OCI-LY3 (cell line): ENCODE results near the gene QRICH1.

ENCODE experiments used
- H2AFZ ChIP-seq: fragments of 200-600, 300-600 bp; shearing (Covaris generic); 2 replicates; pipeline ENCODE4 v1.6.0; 2014; ENCODE audit warnings: antibody characterized with exemption, low read depth, low read length
- H3K27ac ChIP-seq: fragments of 200-600, 300-600 bp; sonication (generic); 2 replicates; pipeline ENCODE4 v1.5.1; 2014; ENCODE audit warnings: mild to moderate bottlenecking, low read length, moderate library complexity, mixed read lengths
- H3K27me3 ChIP-seq: fragments of 200-600, 300-600 bp; sonication (generic); 2 replicates; pipeline ENCODE4 v1.6.1; 2014; ENCODE audit warnings: low read depth, low read length, mixed read lengths
- H3K36me3 ChIP-seq: fragments of 200-600, 300-600 bp; sonication (generic); replicated peaks from 2 replicates; pipeline ENCODE3; 2014; ENCODE audit warnings: low read depth, low read length, mixed read lengths
- H3K4me1 ChIP-seq: fragments of 300-600, 200-600 bp; sonication (generic); 2 replicates; pipeline ENCODE4 v1.6.1; 2014; ENCODE audit warnings: low read length, mixed read lengths
- H3K4me2 ChIP-seq: fragments of 200-600, 300-600 bp; sonication (generic); 2 replicates; pipeline ENCODE4 v1.6.1; 2014; ENCODE audit warnings: low read length, mixed read lengths
- H3K4me3 ChIP-seq: fragments of 300-600, 200-600 bp; sonication (generic); 2 replicates; pipeline ENCODE4 v1.5.1; 2014; ENCODE audit warnings: antibody characterized with exemption, mild to moderate bottlenecking, low read length, moderate library complexity
- H3K79me2 ChIP-seq: fragments of 300-600, 200-600 bp; shearing (Covaris generic); 2 replicates; pipeline ENCODE4 v1.6.1; 2014; ENCODE audit warnings: mild to moderate bottlenecking, low read length, mixed read lengths
- H3K9ac ChIP-seq: fragments of 300-600, 200-600 bp; shearing (Covaris generic); 2 replicates; pipeline ENCODE4 v1.6.0; 2014; ENCODE audit warnings: mild to moderate bottlenecking, low read length, moderate library complexity
- H3K9me3 ChIP-seq: fragments of 200-600, 300-600 bp; shearing (Covaris generic); 2 replicates; pipeline ENCODE4 v1.6.1; 2014; ENCODE audit warnings: low read length, mixed read lengths; ENCODE audit not compliant: insufficient read depth
- H4K20me1 ChIP-seq: fragments of 200-600, 300-600 bp; sonication (generic); 2 replicates; pipeline ENCODE4 v1.6.1; 2016; ENCODE audit warnings: low read length, mixed read lengths; ENCODE audit not compliant: insufficient read depth
- EZH2phosphoT487 ChIP-seq: fragments of 200-600 bp; shearing (Covaris generic); IDR thresholded peaks from 2 replicates; pipeline ENCODE4 v1.6.1; 2018; ENCODE audit warnings: antibody characterized with exemption, mixed run types, low read depth
- TF ChIP-seq, protein P1 (sequence below): fragments of 200-600, 300-600 bp; sonication (generic); IDR thresholded peaks from 2 replicates; pipeline ENCODE4 v1.5.1; 2014; ENCODE audit warnings: antibody characterized with exemption, low read length, low read depth

The QRICH1 gene

DNA sequence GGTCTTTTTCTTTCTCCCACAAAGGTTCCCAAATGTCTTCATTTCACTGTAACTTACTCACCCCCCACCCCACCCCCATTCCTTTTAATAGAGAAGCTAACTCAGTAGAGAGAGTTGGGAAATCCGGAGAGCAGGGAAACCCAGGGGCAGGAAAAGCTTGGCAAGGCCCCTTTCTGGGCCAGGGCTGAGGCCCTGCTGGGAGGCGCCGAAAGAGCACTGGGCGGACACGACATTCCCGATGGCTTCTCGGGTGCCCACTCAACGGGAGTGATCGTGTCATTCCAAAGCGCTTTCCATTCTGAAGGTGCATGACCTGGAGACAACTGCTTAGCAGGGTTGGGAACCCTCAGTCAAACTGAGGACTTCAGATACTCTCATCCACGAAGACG, 73.9 kb downstream of the QRICH1 start:
- peaks cover 39% of the 10 kb centered on the region for H3K36me3 ChIP-seq
- no peak for TF ChIP-seq EZH2phosphoT487
- no peaks in the 10 kb centered on the region for H3K9me3 ChIP-seq
- H3K9ac ChIP-seq, result peak overlapping the region; percentile 98
- H4K20me1 ChIP-seq, result peaks cover 4% of the 10 kb centered on the region; the same call in 1 of the 2 replicates
- peaks cover 23% of the 10 kb centered on the region for H3K4me1 ChIP-seq
- H3K4me2 ChIP-seq, result peak overlapping the region; percentile 79
- H3K79me2 ChIP-seq, result peaks cover 53% of the 10 kb centered on the region
- H2AFZ ChIP-seq, result no peak overlapping the region
- H3K27me3 ChIP-seq, result no peaks in the 10 kb centered on the region
- peak overlapping the region; percentile 88 for H3K27ac ChIP-seq
- H3K4me3 ChIP-seq, result peak overlapping the region; percentile 88

DNA sequence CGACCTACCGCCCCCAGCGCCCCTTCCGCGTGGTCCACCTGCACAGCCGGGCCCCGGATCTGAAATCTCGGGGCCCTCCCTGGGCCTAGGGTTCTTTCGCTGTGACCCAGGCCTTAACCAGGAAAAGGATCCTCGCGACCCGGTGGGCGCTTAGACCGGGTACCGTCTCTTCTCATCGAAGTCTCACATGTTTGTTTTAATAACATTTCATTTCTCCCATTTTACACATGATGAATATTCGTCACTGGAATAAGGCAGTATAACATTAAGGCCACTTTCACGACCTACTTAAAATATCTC, 75.2 kb downstream of the QRICH1 start:
- Histone ChIP-seq H3K9me3 (no peaks in the 10 kb centered on the region), H3K9ac (peak overlapping the region; percentile 62), H3K4me2 (peak overlapping the region; percentile 78), H3K27ac (peak overlapping the region; percentile 57), H3K79me2 (peaks cover 40% of the 10 kb centered on the region), H3K36me3 (peaks cover 39% of the 10 kb centered on the region), H3K4me3 (peak overlapping the region; percentile 81), H3K4me1 (peaks cover 23% of the 10 kb centered on the region), H2AFZ (no peak overlapping the region), H4K20me1 (peaks cover 13% of the 10 kb centered on the region), H3K27me3 (no peaks in the 10 kb centered on the region)
- TF ChIP-seq, protein P1, sequence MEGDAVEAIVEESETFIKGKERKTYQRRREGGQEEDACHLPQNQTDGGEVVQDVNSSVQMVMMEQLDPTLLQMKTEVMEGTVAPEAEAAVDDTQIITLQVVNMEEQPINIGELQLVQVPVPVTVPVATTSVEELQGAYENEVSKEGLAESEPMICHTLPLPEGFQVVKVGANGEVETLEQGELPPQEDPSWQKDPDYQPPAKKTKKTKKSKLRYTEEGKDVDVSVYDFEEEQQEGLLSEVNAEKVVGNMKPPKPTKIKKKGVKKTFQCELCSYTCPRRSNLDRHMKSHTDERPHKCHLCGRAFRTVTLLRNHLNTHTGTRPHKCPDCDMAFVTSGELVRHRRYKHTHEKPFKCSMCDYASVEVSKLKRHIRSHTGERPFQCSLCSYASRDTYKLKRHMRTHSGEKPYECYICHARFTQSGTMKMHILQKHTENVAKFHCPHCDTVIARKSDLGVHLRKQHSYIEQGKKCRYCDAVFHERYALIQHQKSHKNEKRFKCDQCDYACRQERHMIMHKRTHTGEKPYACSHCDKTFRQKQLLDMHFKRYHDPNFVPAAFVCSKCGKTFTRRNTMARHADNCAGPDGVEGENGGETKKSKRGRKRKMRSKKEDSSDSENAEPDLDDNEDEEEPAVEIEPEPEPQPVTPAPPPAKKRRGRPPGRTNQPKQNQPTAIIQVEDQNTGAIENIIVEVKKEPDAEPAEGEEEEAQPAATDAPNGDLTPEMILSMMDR, result no peak
- TF ChIP-seq EZH2phosphoT487, result no peak

DNA sequence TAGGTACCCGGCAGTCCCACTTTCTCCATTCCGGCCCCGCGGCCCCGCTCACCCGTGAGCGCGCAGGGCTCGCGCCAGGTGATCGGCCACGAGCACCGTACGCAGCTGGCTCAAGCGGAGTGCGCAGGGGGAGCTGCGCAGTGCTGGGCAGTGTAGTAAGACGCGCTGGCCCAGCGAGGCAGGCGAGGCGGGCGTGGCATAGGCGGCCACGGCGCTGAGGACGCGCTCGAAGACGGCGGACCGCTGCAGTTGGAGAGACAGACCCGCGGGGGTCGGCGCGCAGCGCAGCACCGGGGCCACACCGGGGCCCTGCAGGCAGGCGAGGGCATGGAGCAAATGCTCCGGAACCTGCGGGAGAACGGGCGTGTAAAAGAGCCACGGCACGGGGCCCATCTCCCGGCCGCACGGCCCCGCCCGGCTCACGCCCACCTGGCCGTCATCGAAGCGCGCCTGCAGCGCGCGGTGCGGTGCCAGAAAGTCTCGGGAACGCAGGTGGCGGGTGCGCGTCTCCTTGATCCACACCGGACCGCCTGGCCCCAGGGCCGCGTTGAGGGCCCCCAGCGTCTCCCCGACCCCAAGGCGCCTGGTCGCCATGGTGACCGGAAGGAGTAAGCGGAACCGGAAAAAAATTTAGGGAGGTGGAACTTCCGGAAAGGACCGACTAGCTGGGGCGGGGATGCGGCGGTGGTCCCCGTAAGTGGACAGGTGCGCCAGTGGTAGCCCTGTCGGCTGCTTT, 75.7 kb downstream of the QRICH1 start, which contains the start of gene DALRD3:
TSS of gene DALRD3 (minus strand) at position 610 of the 736 bp plus-strand sequence. CDS start at position 594, 16 bp downstream.
- H3K9ac ChIP-seq, result peak within 1 kb of the TSS; percentile 62
- H3K36me3 ChIP-seq, result peaks cover 40% of the 10 kb centered on the region
- peak within 1 kb of the TSS; percentile 78 for H3K4me2 ChIP-seq
- peaks cover 20% of the 10 kb centered on the region for H3K4me1 ChIP-seq
- H4K20me1 ChIP-seq, result peaks cover 18% of the 10 kb centered on the region
- H2AFZ ChIP-seq, result peak within 1 kb of the TSS; percentile 23; the same call in 1 of the 2 replicates
- TF ChIP-seq, protein P1, result no peak
- no peak for TF ChIP-seq EZH2phosphoT487
- H3K27me3 ChIP-seq, result no peaks in the 10 kb centered on the region
- peaks cover 40% of the 10 kb centered on the region for H3K79me2 ChIP-seq
- H3K9me3 ChIP-seq, result no peaks in the 10 kb centered on the region
- peak within 1 kb of the TSS; percentile 81 for H3K4me3 ChIP-seq
- H3K27ac ChIP-seq, result peak within 1 kb of the TSS; percentile 57

DNA sequence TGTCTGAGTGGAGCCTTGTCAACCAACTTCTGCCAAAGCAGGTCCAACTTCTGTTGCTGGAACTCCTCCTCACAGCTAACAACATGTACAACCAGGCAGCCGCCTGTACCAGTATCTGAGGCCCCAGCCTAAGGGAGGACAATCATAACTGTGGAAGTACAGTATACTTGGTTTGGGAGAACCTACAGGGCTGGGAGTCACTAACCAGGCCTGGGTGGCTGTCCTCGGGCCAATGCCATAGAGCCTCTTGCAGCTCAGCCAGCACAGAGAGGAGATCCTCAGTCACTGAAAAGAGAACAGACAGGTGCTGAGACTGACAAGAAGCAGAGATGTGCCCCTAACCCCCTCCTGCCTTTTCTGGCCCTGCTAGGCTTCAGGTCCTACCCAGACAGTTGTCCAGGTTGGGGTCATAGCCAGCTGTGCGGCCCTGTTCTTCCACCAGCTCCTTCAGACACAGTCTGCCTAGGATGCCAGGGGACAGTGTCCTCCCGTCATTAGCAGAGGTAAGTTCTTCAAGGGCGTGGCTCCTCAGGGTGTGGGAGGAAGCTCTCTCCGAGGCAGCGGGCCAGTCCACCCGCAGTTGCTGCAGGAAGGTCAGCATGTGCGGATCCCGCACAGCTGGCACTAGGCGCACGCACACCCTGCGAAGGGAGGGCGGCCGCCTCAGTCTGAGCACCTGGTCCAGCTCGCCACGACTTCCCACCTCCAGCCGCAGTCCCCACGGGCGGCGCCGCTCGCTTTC, 76.5 kb downstream of the QRICH1 start:
- H3K36me3 ChIP-seq, result peaks cover 39% of the 10 kb centered on the region
- H3K27ac ChIP-seq, result peak overlapping the region; percentile 57; the same call in 1 of the 2 replicates
- H3K9ac ChIP-seq, result peak overlapping the region; percentile 62

More for the DNA sequence above, 76.5 kb downstream of the QRICH1 start:
- Histone ChIP-seq H3K4me3 (peak overlapping the region; percentile 81), H4K20me1 (peaks cover 25% of the 10 kb centered on the region), H3K4me1 (peaks cover 16% of the 10 kb centered on the region), H3K9me3 (no peaks in the 10 kb centered on the region), H3K79me2 (peaks cover 40% of the 10 kb centered on the region), H3K4me2 (peak overlapping the region; percentile 78), H3K27me3 (no peaks in the 10 kb centered on the region), H2AFZ (no peak overlapping the region)
- TF ChIP-seq, protein P1, result no peak
- TF ChIP-seq EZH2phosphoT487, result no peak
